ENCODE measurements around the gene PANK3. TPM values are rescaled to one million over a fixed set of nuclear protein-coding genes. Genes with fewer than 3 reads are reported as not detected.
A peak's percentile ranks its signal among the peaks of the same experiment; 100 is the strongest.
"Not testable (repeated sequence)": the region's sequence is repeated elsewhere in the genome, so short reads cannot be mapped to it uniquely, and the experiment has no call there.

PANK3 gene
- total RNA-seq, 4 donors from 2014 or later, result 30.6 to 43.0 (median 35.3) TPM

DNA sequence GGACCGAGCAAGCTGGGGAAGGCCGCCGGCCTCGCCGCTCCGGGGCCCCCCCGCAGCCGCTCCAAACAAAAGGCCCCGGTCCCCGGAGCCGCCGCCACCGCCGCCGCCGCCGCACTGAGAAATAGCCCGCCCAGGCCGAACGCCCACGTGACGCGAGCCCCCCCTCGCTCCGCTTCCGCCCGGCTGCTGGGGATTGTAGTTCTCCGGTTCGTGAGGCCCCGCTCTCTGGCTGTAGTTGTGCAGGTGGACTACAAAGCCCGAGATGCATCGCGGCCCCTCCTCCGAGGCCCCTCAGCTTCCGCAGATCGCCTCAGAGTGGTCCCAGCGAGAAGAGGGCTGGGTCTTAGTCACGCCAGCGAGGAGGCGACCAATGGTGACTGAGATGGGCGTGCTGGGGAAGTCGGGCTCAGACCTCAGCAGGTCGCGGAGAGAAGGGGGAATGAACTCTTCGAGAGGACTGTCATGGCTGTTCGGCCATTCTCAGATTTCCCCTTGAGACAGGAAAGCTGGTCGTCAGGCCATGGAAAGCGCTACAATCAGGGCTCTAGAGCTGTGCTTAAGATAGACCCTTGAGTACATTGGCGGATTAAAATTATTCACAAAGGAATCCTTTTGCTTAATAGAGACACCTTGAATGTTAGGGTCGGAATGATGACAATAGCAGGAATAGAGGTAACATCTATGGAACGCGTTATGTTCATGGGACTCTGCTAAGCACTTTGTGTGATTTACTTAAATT, 489 bp upstream of the PANK3 start:
- Histone ChIP-seq H3K4me1 (peaks cover 0 to 44% (median 12%) of the 10 kb centered on the region in 3 donors), H3K4me3 (peak overlapping the region; percentile 73 to 82), H3K27me3 (no peaks in the 10 kb centered on the region), H3K9me3 (no peaks in the 10 kb centered on the region), H3K27ac (peak overlapping the region; percentile 84 to 99 (median 95)), H3K36me3 (no peaks in the 10 kb centered on the region)
- WGBS, 2 donors (ENCODE audit: low coverage in 1 of 2), result 6% methylated on average over 8 of the region's 52 CpGs
- ATAC-seq, result peak; percentile 99
- peak; percentile 55 for TF ChIP-seq POLR2AphosphoS5 (IDR thresholded peaks at IDR 0.05)
- TF ChIP-seq EP300 (IDR thresholded peaks at IDR 0.05), result no peak
- TF ChIP-seq, protein P1, sequence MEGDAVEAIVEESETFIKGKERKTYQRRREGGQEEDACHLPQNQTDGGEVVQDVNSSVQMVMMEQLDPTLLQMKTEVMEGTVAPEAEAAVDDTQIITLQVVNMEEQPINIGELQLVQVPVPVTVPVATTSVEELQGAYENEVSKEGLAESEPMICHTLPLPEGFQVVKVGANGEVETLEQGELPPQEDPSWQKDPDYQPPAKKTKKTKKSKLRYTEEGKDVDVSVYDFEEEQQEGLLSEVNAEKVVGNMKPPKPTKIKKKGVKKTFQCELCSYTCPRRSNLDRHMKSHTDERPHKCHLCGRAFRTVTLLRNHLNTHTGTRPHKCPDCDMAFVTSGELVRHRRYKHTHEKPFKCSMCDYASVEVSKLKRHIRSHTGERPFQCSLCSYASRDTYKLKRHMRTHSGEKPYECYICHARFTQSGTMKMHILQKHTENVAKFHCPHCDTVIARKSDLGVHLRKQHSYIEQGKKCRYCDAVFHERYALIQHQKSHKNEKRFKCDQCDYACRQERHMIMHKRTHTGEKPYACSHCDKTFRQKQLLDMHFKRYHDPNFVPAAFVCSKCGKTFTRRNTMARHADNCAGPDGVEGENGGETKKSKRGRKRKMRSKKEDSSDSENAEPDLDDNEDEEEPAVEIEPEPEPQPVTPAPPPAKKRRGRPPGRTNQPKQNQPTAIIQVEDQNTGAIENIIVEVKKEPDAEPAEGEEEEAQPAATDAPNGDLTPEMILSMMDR (IDR thresholded peaks at IDR 0.05), result no peak
- TF ChIP-seq POLR2A (IDR thresholded peaks at IDR 0.05), result peak; percentile 85 to 90

DNA sequence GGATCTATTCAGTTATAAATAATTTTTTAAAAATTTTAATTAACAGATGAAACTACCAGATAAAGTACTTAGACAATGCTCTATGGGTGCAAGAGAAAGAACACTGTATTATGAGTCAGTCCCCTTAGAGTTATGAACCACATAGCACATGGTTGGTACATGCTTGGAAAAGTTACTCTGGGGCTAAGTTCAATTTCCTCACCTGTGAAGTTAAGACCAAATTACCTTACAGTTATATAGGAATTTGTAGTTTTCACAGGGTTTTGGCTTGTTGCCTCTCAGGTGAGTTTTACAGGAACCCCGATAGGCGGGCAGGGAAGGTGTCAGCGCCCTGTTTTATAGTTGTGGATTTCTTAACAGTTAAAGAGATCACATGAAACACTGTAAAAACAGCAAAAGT, 1.2 kb downstream of the PANK3 start:
- no peaks in the 10 kb centered on the region for H3K36me3 ChIP-seq
- H3K27me3 ChIP-seq, result no peaks in the 10 kb centered on the region
- 24 to 29% methylated on average over 3 of the region's 3 CpGs for WGBS, 2 donors (ENCODE audit: low coverage in 1 of 2)
- peak overlapping the region; percentile 73 to 82 for H3K4me3 ChIP-seq
- peaks cover 0 to 46% (median 12%) of the 10 kb centered on the region in 3 donors for H3K4me1 ChIP-seq
- no peaks in the 10 kb centered on the region for H3K9me3 ChIP-seq
- peak overlapping the region in 3 of 4 donors; percentile 95 to 99 (median 95) for H3K27ac ChIP-seq
- TF ChIP-seq, protein P1 (IDR thresholded peaks at IDR 0.05), result no peak
- TF ChIP-seq POLR2AphosphoS5 (IDR thresholded peaks at IDR 0.05) (no peak), POLR2A (IDR thresholded peaks at IDR 0.05) (no peak), EP300 (IDR thresholded peaks at IDR 0.05) (no peak)
- no peak for ATAC-seq

DNA sequence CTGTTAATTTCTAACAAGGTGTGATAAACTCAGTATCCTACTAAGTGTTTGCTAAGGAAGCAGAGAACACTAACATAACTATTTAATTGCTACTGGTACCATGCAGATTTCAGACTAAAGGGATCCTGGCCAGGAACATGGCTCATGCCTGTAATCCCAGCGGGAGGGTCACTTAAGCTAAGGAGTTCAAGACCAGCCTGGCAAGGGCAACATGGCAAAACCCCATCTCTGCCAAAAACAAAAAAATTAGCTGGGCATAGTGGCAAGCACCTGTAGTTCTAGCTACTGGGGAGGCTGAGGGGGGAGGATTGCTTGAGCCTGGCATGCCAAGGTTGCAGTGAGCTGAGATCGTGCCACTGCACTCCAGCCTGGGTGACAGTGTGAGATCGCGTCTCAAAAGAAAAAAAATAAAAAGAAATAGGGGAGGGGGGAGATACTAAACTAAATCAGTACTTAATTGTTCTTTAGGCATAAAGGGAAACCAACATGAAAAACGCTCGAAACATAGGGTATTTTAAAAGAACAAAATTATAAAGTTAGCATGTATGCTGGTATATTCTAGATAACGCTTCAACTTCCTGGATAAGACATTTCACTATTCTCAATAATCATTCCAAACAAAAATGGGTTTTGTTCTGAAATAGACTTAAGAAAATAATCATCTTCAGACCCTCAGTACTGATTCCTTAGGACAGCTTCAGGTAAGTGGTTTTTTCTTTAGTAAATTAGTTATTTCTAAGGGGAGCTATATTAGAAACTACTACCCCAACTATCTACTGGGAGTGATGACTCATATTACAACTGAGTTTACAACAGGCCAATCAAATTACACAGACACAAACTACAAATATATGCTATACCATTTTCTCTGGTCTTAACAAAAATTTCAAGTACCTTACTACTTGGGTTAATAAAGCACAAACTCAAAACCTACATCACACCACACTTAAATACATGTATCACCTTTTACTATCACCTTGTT, 3.5 kb downstream of the PANK3 start:
- 85 to 87% methylated on average over 4 to 6 of the region's 7 CpGs for WGBS, 2 donors (ENCODE audit: low coverage in 1 of 2)
- ATAC-seq, result no peak
- H3K36me3 ChIP-seq, result no peaks in the 10 kb centered on the region
- H3K27ac ChIP-seq, result no peak overlapping the region
- H3K9me3 ChIP-seq, result no peaks in the 10 kb centered on the region
- TF ChIP-seq EP300 (IDR thresholded peaks at IDR 0.05) (no peak), POLR2AphosphoS5 (IDR thresholded peaks at IDR 0.05) (no peak), POLR2A (IDR thresholded peaks at IDR 0.05) (no peak)
- TF ChIP-seq, protein P1 (IDR thresholded peaks at IDR 0.05), result no peak
- no peaks in the 10 kb centered on the region for H3K27me3 ChIP-seq
- H3K4me1 ChIP-seq, result peaks cover 0 to 61% (median 12%) of the 10 kb centered on the region in 3 donors
- no peak overlapping the region for H3K4me3 ChIP-seq

DNA sequence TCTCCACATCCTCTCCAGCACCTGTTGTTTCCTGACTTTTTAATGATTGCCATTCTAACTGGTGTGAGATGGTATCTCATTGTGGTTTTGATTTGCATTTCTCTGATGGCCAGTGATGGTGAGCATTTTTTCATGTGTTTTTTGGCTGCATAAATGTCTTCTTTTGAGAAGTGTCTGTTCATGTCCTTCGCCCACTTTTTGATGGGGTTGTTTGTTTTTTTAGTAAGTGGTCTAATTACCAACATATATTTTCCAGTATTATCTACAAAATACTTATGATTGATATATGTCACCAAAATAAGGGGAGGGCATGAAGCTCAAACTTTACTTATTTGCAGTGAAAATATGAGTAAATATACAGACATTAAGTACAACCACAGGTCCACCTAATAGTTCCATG, 5.0 kb downstream of the PANK3 start:
- not testable (repeated sequence) for H3K27ac ChIP-seq, ATAC-seq, H3K4me3 ChIP-seq, H3K9me3 ChIP-seq, H3K36me3 ChIP-seq, H3K27me3 ChIP-seq
- H3K4me1 ChIP-seq, result peaks cover 0 to 59% (median 12%) of the 10 kb centered on the region in 3 donors
- no CpG with 5 or more reads among the region's 1 CpG for WGBS, 2 donors (ENCODE audit: low coverage in 1 of 2)

DNA sequence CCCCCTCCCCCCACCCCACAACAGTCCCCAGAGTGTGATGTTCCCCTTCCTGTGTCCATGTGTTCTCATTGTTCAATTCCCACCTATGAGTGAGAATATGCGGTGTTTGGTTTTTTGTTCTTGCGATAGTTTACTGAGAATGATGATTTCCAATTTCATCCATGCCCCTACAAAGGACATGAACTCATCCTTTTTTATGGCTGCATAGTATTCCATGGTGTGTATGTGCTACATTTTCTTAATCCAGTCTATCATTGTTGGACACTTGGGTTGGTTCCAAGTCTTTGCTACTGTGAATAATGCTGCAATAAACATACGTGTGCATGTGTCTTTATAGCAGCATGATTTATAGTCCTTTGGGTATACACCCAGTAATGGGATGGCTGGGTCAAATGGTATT, 5.5 kb downstream of the PANK3 start:
- not testable (repeated sequence) for H3K36me3 ChIP-seq, H3K9me3 ChIP-seq, ATAC-seq, H3K27me3 ChIP-seq, H3K27ac ChIP-seq, H3K4me3 ChIP-seq
- H3K4me1 ChIP-seq, result peaks cover 0 to 59% (median 12%) of the 10 kb centered on the region in 3 donors
- 80% methylated on average over 1 of the region's 3 CpGs; no CpG with 5 or more reads in 1 of the 2 donors for WGBS, 2 donors (ENCODE audit: low coverage in 1 of 2)

All from gastroesophageal sphincter (tissue), 4 donors.